NB4 (cell line): ENCODE measurements around the gene CEP162.

Experiments
- CTCF ChIP-seq: IDR thresholded peaks from one replicate; pipeline ENCODE4 v1.5.1; 2012; ENCODE audit warnings: low read depth, low read length
- POLR2A ChIP-seq: IDR thresholded peaks from 2 replicates; pipeline ENCODE4 v1.6.1; 2011; ENCODE audit warnings: mild to moderate bottlenecking; ENCODE audit not compliant: insufficient read length; ENCODE audit errors: extremely low read depth

GRCh38 chr6:84193114-84193708 is 34.2 kb downstream of the CEP162 start:
- TF ChIP-seq CTCF (no peak), POLR2A (no peak)
